Stimulated activated CD8-positive, alpha-beta memory T cell treated with anti-CD3 and anti-CD28 coated beads, Interleukin-4, amount 100 ng/mL, for 4 hours (primary cell): ENCODE measurements around the gene PTDSS2.
"Not testable (repeated sequence)": the region's sequence is repeated elsewhere in the genome, so short reads cannot be mapped to it uniquely, and the experiment has no call there.

ENCODE experiments used
- DNase-seq, 2 donors: peaks; one replicate each; pipeline ENCODE4 v3.0.0-alpha.2; 2020; ENCODE audit warnings: low read depth in 2 of 2, low spot score in 1 of 2

The PTDSS2 gene

DNA sequence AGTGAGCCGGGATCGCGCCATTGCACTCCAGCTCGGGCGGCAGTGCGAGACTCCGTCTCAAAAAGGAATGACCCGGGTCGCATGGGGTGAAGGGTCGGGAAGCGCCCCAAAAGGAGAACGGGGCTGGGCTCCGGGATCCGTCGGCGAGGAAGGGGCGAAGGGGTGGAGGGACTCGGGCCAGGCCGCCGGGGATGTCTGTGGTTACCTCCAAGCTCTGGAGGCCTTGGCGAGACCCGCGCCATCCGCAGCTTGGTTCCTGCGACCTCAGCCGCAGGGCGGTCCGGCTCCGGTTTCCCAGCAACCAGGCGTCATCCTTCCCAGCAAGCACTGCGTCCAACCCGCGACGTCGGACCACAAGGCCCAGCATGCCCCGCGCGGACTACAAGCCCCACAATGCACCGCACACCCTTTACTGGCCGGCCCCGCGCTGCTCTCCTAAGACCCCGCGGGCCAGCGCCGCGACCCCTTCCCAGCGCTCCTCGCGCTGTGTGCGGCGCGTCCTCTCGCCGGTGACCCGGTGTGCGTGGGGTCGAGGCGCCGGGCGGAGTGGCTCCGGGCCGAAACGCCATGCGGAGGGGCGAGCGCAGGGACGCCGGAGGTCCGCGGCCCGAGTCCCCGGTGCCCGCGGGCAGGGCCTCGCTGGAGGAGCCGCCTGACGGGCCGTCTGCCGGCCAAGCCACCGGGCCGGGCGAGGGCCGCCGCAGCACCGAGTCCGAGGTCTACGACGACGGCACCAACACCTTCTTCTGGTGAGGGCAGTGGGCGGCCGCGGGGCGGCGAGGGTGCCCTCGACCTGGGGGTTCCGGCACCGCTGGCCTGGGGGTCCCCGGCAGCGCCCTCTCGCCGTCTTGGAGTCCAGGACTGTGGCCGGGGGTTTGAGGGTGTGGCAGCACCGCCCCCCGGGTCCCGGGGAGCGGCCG, at the start of gene PTDSS2:
TSS of gene PTDSS2 (plus strand) at position 391 of the 920 bp plus-strand sequence. CDS start at position 568, 177 bp downstream.
- peak; percentile 90 to 92 for DNase-seq

DNA sequence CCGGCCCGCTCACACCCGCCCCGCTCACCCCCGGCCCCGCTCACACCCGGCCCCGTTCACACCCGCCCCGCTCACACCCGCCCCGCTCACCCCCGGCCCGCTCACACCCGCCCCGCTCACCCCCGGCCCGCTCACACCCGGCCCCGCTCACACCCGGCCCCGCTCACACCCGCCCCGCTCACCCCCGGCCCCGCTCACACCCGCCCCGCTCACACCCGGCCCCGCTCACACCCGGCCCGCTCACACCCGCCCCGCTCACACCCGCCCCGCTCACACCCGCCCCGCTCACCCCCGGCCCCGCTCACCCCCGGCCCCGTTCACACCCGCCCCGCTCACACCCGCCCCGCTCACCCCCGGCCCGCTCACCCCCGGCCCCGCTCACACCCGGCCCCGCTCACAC, 48.9 kb upstream of the PTDSS2 start:
- DNase-seq, result not testable (repeated sequence)

DNA sequence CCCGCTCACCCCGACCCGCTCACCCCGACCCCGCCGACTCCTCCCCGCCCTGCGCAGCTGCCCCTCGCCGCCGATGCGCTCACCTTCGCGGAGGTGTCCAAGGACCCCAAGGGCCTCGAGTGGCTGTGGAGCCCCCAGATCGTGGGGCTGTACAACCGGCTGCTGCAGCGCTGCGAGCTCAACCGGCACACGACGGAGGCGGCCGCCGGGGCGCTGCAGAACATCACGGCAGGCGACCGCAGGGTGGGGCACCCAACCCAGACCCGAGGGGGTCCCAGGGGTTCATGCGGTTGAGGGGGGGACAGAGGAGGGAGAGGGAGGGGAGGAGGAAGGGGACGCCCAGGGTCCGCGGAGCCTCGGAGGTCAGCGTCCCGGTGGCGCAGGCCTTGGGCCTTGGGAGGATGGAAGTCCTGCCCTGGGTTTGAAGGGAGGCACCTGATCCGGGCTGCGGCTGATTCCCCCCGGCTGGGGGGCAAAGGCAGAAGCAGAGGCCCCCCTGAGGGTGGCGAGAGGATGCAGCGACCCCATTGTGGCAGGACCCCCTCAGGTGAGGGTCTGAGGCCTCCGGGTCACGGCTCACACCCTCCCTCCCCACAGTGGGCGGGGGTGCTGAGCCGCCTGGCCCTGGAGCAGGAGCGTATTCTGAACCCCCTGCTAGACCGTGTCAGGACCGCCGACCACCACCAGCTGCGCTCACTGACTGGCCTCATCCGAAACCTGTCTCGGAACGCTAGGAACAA, 46.9 kb upstream of the PTDSS2 start:
- no peak for DNase-seq

DNA sequence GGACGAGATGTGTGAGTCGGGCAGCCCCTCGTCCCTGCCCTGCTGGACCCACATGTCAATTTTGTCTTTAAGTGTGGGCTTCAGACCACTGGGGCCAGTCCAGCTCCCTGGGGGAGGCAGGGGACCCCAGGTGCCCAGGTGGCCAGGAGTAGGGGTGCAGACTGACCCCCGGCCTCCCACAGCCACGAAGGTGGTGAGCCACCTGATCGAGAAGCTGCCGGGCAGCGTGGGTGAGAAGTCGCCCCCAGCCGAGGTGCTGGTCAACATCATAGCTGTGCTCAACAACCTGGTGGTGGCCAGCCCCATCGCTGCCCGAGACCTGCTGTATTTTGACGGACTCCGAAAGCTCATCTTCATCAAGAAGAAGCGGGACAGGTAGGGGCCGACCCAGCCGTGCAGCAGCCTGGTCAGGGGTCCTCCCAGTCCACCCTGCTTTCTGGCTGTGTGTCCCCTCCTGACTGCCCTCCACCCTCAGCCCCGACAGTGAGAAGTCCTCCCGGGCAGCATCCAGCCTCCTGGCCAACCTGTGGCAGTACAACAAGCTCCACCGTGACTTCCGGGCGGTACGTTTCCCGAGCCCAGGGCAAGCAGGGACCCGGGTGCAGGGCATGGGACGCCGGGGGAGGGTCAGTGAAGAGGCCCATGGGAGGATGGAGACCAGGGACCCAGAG, 46.2 kb upstream of the PTDSS2 start:
- DNase-seq, result no peak

DNA sequence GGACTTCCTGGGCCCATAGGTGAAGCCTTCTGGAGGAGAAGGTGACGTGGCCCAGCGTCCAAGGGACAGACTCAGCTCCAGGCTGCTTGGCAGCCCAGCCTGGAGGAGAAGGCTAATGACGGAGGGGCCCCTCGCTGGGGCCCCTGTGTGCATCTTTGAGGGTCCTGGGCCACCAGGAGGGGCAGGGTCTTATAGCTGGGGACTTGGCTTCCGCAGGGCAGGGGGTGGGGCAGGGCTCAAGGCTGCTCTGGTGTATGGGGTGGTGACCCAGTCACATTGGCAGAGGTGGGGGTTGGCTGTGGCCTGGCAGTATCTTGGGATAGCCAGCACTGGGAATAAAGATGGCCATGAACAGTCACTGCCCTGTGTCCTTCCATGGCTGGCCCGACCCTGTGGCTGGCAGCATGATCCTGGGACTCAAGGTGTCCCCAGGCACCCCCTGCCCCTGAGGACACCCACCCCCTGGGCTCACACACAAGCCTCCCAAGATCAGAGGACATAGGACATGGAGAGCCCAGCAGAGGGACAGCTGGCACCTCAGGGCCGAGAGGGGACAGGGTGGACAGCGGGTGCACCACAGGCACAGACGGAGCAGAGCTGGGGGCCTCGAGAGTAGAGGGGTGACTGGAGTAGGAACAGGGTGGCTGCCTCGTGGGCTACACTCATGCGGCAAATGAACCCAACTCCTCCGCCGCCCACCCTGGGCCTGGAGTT, 45.4 kb upstream of the PTDSS2 start:
- no peak for DNase-seq

DNA sequence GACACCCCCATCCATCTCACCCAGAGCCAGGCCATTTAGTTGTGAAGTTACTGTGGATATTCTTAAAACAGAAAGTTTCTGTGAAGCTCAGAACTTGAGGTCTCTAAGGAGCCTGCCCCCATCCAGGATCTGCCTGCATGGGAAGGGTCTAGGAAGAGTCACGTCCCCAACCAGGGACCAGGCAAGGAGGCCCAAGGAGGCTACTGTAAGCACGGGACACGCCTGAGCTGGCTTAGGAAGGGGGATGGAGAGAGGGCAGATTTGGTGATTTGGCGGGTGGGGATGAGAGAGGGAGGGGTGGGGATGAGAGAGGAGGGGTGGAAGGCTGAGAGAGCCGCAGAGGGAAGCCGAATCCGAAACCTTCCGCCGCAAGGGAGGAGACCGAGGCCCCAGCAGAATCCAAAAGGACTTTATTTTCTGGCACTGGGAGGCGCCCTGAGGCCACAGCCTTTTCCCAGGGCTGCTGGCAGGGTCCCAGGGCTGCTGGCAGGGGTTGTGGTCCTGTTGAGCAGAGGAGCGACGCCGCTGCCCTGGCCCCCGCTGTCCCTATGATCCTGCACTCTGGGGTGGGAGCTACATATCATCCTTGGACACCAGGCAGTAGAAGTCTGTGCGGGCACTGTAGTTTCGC, 44.6 kb upstream of the PTDSS2 start:
- no peak for DNase-seq

DNA sequence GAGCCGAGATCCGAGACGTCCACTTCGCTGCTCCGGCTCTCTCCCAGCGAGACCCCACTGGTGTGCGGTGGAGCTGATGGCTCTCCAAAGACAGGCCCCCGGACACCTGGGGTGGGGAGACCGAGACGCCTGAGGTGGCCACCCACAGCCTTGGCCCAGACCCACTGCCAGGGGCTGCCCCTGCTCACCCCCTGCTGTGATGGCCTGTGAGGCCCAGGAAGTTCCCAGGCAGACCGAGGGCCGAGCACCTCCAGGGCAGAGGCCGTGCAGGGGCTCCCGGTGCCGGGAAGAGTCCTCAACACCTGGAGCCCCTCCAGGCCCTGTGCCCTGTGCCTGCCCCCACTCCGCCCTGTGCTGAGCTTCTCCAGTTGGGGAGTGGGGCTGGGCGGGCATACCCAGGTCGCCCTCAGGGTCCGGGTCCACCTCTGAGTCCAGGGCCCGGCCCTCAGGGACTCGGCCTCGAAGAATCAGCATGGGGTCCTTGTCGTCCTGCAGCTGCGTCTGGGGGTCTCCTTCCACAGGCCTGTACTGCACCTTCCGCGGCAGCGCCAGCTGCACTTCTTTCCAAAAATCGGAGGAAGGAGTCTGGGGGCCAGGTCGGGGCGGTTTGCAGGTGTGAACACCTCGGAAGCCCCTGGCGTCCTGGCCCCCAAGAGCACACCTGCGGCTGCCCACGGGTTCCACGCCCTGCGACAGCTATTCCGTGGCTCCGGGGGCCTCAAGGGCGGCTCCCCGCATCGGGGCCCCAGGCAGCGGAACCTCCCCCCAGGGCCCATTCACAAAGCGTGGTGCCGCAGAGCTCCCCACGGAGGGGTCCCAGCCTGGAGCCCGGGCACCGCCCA, 43.9 kb upstream of the PTDSS2 start:
- no peak for DNase-seq

DNA sequence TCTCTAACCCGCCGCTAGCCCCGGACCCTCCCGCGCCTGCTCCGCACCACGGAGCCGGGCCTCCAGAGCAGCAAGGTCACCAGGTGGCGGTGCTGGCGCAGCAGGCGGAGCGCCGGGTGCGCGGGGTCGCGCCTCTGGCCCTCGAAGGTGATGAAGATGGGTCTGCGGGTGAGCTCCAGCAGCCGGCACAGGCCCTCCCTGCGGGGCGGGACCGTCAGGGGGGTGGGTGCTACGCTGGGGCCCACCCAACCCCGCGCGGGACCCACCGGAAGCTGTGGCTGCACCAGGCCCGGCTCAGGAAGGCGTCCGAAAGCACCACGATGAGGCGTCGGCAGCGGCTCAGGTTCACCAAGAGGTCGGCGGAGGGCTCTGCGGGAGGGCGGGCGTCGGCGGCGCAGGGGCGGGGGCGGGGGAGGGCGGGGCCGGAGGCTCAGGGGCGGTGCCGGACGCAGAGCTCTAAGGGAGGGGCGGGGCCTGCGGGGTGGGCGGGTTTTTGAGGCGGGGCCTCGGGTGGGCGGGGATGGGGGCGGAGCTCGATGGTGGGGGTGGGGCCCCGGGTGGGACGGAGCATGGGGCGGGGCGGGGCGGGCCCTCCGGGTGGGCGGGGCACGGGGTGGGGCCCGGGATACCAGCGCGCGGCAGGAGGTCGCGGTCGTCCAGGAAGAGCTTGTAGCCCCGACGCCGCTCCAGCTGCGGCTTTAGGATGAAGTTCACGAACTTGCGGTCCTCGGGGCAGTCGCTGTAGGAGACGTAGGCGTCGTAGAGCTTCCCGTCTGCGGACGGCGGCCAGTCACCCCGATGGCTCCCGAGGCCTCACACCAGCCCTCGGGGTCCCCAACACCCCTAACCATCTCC, 43.1 kb upstream of the PTDSS2 start:
- peak; percentile 75 to 91 for DNase-seq

DNA sequence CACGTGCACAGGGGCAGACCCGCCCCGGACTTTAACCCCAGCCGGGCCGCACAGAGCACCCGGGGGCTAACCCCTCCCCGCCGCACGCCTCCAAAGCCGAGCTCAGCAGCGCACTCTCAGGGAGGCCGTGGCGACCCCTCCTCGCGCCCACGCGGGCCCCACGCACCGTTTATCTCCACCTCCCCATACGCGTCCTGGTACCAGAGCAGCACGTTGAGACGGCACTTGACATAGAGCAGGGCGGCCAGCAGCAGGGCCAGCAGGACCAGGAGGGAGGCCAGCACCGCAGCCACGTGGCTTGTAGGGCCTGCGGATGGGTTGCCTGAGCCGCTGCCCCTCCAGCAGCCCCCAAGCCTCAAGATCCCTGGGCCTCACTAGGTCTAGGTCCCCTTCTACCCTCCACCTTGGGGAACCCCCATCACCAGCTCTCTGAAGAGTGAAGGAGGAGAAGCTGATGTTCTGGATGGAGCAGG, 42.4 kb upstream of the PTDSS2 start:
- no peak for DNase-seq

DNA sequence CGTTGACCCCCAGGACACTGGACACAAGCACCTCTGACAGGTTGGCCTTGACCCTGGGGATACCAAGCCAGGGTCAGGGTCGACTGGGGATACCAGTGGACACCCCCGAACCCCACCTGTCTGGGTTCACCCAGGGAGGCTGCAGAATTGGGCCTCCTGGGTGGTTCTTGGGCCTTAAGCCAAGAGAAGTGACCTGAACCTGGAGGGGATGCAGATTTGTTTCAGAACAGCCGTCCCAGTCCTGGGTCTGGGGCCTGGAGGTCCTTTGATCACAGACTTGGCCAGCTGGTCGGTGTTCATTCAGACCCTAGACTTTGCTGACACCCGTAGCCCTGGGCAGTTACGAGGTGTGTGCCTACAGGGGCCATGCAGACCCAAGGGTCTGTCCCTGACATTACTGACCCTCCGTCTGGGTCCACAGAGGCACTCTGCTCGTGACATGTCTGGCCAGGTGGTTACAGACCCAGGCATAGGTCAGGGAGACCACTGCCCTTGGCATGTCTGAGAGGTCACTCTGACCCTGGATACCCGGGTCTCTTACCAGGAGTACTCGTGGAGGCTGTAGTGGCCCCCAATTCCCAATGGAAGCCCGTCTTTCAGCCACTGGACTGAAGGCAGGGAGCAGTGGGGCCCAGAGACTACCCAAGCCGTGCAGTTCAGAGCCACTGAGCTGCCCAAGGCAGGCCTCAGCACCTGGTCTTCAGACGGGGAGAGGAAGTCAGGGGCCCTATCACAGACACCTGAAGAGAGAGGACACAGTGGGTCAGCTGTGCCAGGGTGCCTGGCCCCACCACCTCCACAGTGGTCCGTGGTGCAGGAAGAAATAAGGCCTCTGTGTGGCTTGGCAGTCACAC, 41.7 kb upstream of the PTDSS2 start:
- no peak for DNase-seq

DNA sequence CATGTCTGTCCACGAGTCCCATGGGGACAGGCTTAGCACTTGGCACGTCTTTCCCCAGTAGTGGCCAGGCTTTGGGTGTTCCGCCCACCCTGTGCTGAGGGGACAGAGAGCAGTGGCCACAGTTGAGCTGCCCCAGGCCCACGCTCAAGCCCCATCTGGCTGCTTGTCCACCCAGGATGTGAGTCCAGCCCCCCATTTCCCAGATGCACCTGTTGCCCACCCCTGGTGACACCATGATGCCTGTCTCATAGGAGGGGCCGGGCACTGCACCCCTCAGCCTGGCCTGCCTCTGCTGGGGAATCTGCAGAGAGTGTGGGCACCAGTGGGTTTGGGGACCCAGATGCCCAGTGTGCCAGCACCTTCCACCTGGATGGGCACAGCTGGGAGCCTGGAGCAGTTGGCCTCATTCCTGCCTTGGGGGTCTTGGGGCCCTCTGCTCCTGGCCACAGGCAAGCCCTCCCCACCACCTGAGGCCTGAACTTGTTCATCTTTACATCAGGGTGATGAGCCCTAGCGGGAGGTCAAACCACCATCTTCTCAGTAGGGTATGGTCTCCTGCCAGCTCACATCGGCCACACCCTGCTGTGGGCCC, 41.0 kb upstream of the PTDSS2 start:
- no peak for DNase-seq

DNA sequence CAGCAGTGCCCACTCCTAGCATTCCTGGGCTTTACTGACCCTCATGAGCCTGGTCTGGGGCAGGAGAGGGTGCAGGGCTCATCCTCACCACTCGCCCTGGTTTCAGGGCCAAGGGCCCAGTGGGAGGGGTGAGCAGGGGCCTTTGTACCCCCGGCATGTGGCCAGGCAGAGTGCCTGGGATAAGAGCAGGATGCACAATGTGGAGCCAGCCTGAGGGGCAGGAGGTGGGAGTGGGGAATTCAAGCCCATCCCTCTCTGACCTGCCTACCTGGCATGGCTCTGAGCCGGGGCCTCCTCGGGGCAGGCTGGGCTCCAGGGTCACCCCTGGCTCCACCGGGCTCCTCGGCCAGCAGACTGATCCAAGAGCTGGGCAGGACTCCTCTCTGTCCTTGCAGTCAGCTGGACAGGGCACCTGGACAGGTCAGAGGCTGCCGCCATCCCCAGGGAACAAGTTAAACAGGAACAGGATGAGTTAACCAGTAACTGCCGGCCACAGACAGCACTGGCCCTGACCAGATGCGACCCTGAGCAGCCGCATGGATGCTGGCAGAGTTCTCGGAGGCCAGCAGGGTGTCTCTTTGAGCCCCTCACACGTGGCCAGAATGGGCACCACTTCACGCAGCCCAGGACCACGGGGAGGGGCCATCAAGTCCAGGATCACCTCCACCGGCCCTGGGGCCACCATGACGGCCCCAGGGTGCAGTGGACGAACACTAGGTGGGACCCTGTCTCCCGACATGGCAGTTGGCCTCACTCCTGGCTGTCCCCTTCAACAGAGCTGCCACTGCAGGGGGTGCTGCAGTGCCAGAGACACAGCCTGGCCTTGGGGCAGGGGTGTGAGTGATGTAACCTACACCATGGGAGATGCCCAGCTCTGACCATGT, 40.2 kb upstream of the PTDSS2 start:
- DNase-seq, result no peak

DNA sequence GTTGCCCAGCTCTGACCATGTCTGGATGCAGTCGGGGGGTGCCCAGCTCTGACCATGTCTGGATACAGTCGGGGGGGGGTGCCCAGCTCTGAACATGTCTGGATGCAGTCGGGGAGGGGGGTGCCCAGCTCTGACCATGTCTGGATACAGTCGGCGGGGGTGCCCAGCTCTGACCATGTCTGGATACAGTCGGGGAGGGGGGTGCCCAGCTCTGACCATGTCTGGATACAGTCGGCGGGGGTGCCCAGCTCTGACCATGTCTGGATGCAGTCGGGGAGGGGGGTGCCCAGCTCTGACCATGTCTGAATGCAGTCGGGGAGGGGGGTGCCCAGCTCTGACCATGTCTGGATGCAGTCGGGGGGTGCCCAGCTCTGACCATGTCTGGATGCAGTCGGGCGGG, 39.4 kb upstream of the PTDSS2 start:
- DNase-seq, result not testable (repeated sequence)

DNA sequence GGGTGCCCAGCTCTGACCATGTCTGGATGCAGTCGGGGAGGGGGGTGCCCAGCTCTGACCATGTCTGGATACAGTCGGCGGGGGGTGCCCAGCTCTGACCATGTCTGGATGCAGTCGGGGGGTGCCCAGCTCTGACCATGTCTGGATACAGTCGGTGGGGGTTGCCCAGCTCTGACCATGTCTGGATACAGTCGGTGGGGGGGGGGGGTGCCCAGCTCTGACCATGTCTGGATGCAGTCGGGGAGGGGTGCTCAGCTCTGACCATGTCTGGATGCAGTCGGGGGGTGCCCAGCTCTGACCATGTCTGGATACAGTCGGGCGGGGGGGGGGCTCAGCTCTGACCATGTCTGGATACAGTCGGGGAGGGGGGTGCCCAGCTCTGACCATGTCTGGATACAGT, 38.6 kb upstream of the PTDSS2 start:
- DNase-seq, result not testable (repeated sequence)

DNA sequence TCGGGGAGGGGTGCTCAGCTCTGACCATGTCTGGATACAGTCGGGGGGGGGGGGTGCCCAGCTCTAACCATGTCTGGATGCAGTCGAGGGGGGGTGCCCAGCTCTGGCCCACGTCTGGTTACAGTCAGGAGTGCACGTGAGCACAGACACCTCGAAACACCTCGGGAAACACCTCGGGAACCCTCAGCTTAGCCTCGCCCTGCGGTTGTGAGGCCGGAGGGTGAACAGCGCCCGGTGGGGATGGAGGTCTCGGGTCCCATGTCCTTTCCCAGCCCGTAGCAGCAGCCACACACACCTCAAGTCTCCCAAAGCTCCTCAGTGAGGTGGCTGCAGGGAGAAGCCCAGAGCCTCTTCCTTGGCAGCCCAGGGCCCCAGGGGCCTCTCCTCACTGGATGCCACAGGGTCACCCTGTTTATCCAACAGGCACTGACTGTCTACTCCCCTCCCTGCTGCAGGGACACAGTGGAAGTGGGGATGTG, 37.4 kb upstream of the PTDSS2 start:
- DNase-seq, result no peak
